ENCODE measurements around the gene EFHD2.
A peak's percentile ranks its signal among the peaks of the same experiment; 100 is the strongest.

The EFHD2 gene

GRCh38 chr1:15430787-15431570 lies 21.3 kb downstream of the EFHD2 start:
- DNase-seq (ENCODE audit: low spot score): peak; percentile 82

GRCh38 chr1:15431571-15431948 lies 21.9 kb downstream of the EFHD2 start:
- no peak for DNase-seq (ENCODE audit: low spot score)

GRCh38 chr1:15432324-15432723 lies 22.6 kb downstream of the EFHD2 start:
- DNase-seq (ENCODE audit: low spot score): no peak

- no peak for DNase-seq (ENCODE audit: low spot score)
These were observed 23.8 kb downstream of the EFHD2 start for GRCh38 chr1:15433471-15433870.

GRCh38 chr1:15434739-15435138 lies 25.1 kb downstream of the EFHD2 start:
- DNase-seq (ENCODE audit: low spot score): peak; percentile 59

- DNase-seq (ENCODE audit: low spot score): no peak
These were observed 25.8 kb downstream of the EFHD2 start for GRCh38 chr1:15435239-15436077.

- DNase-seq (ENCODE audit: low spot score): no peak
These were observed 27.3 kb downstream of the EFHD2 start for GRCh38 chr1:15436881-15437442.

- DNase-seq (ENCODE audit: low spot score): no peak
These were observed 29.6 kb downstream of the EFHD2 start for GRCh38 chr1:15439325-15439724.

- no peak for DNase-seq (ENCODE audit: low spot score)
These were observed 30.7 kb downstream of the EFHD2 start for GRCh38 chr1:15440357-15440756.

GRCh38 chr1:15441247-15441646 lies 31.6 kb downstream of the EFHD2 start:
- DNase-seq (ENCODE audit: low spot score): no peak

GRCh38 chr1:15442119-15442518 lies 32.4 kb downstream of the EFHD2 start:
- no peak for DNase-seq (ENCODE audit: low spot score)

GRCh38 chr1:15442759-15443158 lies 33.1 kb downstream of the EFHD2 start:
- no peak for DNase-seq (ENCODE audit: low spot score)

- DNase-seq (ENCODE audit: low spot score): no peak
These were observed 33.6 kb downstream of the EFHD2 start for GRCh38 chr1:15443281-15443680.

GRCh38 chr1:15444468-15445389 lies 35.0 kb downstream of the EFHD2 start:
- no peak for DNase-seq (ENCODE audit: low spot score)

GRCh38 chr1:15445390-15446122 lies 35.9 kb downstream of the EFHD2 start:
- no peak for DNase-seq (ENCODE audit: low spot score)

GRCh38 chr1:15446212-15446611 lies 36.5 kb downstream of the EFHD2 start:
- no peak for DNase-seq (ENCODE audit: low spot score)

GRCh38 chr1:15448877-15449462 lies 39.3 kb downstream of the EFHD2 start:
- DNase-seq (ENCODE audit: low spot score): no peak

GRCh38 chr1:15449567-15449966 lies 39.9 kb downstream of the EFHD2 start:
- no peak for DNase-seq (ENCODE audit: low spot score)

- DNase-seq (ENCODE audit: low spot score): no peak
These were observed 41.5 kb downstream of the EFHD2 start for GRCh38 chr1:15451014-15451722.

- no peak for DNase-seq (ENCODE audit: low spot score)
These were observed 42.5 kb downstream of the EFHD2 start for GRCh38 chr1:15452216-15452615.
